HepG2 (cell line): ENCODE measurements around the gene IL5RA. TPM values are rescaled to one million over a fixed set of nuclear protein-coding genes. Genes with fewer than 3 reads are reported as not detected.

Experiments used
- IRF2 ChIP-seq: IDR thresholded peaks from 2 replicates; pipeline ENCODE4 v1.6.1; 2018; ENCODE audit warnings: missing genetic modification reagents, missing compliant biosample characterization
- ISL2 ChIP-seq: sonication (generic); formaldehyde crosslinking; IDR thresholded peaks from 2 replicates; pipeline ENCODE4 v1.5.0; 2020; ENCODE audit warnings: missing genetic modification reagents
- JARID2 ChIP-seq: sonication (generic); formaldehyde crosslinking; IDR thresholded peaks from 2 replicates; pipeline ENCODE4 v1.8.1; 2023; ENCODE audit warnings: missing genetic modification reagents, inconsistent platforms; ENCODE audit not compliant: insufficient replicate concordance
- MXD4 ChIP-seq: IDR thresholded peaks from 2 replicates; pipeline ENCODE4 v1.6.1; 2016; ENCODE audit warnings: mild to moderate bottlenecking, missing biosample characterization, missing genetic modification reagents
- NFATC3 ChIP-seq: sonication (generic); formaldehyde crosslinking; IDR thresholded peaks from 2 replicates; pipeline ENCODE4 v1.5.1; 2020; ENCODE audit warnings: mild to moderate bottlenecking, missing genetic modification reagents
- PAWR ChIP-seq: sonication (generic); formaldehyde crosslinking; IDR thresholded peaks from 2 replicates; pipeline ENCODE4 v1.4.0; 2020; ENCODE audit warnings: missing genetic modification reagents, mild to moderate bottlenecking, borderline replicate concordance
- PRPF4 ChIP-seq: fragments of 200-400 bp; formaldehyde crosslinking; IDR thresholded peaks from 2 replicates; pipeline ENCODE4 v1.6.1; 2016; ENCODE audit warnings: low read length, low read depth; ENCODE audit not compliant: poor library complexity, severe bottlenecking
- RAD51 ChIP-seq: fragments of 450-650 bp; IDR thresholded peaks from 2 replicates; pipeline ENCODE4 v1.6.1; 2016; ENCODE audit warnings: borderline replicate concordance
- RCOR2 ChIP-seq: IDR thresholded peaks from 2 replicates; pipeline ENCODE4 v1.6.1; 2016; ENCODE audit warnings: missing biosample characterization, missing genetic modification reagents
- SKI ChIP-seq: fragments of 450-650 bp; IDR thresholded peaks from one replicate; pipeline ENCODE4 v1.6.1; 2018; ENCODE audit warnings: mild to moderate bottlenecking; ENCODE audit not compliant: partially characterized antibody
- SMARCC2 ChIP-seq: fragments of 450-650 bp; IDR thresholded peaks from 2 replicates; pipeline ENCODE4 v1.6.1; 2017; ENCODE audit warnings: antibody characterized with exemption, mild to moderate bottlenecking
- SOX6 ChIP-seq, 2 experiments: fragments of 450-650 bp in 1 of 2; sonication (generic) in 1 of 2; formaldehyde crosslinking in 1 of 2; IDR thresholded peaks; 2 replicates each; pipeline versions ENCODE4 v1.4.0 to v1.6.1; 2017 to 2020; ENCODE audit warnings: antibody characterized with exemption in 1 of 2, mild to moderate bottlenecking in 1 of 2, missing genetic modification reagents in 1 of 2
- SP5 ChIP-seq: IDR thresholded peaks from 2 replicates; pipeline ENCODE4 v1.6.1; 2016; ENCODE audit warnings: low read depth, borderline replicate concordance
- TIGD3 ChIP-seq: sonication (generic); formaldehyde crosslinking; IDR thresholded peaks from 2 replicates; pipeline ENCODE4 v1.5.1; 2020; ENCODE audit warnings: mild to moderate bottlenecking, missing genetic modification reagents, borderline replicate concordance
- ZNF136 ChIP-seq: sonication (generic); formaldehyde crosslinking; IDR thresholded peaks from 2 replicates; pipeline ENCODE4 v1.8.1; 2022; ENCODE audit warnings: low read depth, mild to moderate bottlenecking, moderate library complexity, missing genetic modification reagents
- ZNF235 ChIP-seq: sonication (generic); formaldehyde crosslinking; IDR thresholded peaks from 2 replicates; pipeline ENCODE4 v1.8.1; 2023; ENCODE audit warnings: mild to moderate bottlenecking, missing genetic modification reagents, borderline replicate concordance
- ZNF430 ChIP-seq: sonication (generic); formaldehyde crosslinking; IDR thresholded peaks from 2 replicates; pipeline ENCODE4 v1.9.0; 2021; ENCODE audit warnings: mild to moderate bottlenecking, missing genetic modification reagents
- ZNF660 ChIP-seq: sonication (generic); formaldehyde crosslinking; IDR thresholded peaks from 2 replicates; pipeline ENCODE4 v1.5.1; 2020; ENCODE audit warnings: mild to moderate bottlenecking, low read depth, missing genetic modification reagents, borderline replicate concordance
- polyA plus RNA-seq, 8 experiments: library from polyadenylated mRNA; depleted of rRNA in 3 of 8; stranded (reverse) in 7 of 8; unstranded in 1 of 8; fragments of >200 nt; fragmentation: Illumina TruSeq in 4 of 8; extraction: Trizol in 4 of 8; gene quantifications; 2 replicates each; pipeline versions ENCODE4 v1.2.1 to v1.2.3, GENCODE V29; 2011 to 2016; ENCODE audit warnings: low read depth in 4 of 8, missing spikeins in 1 of 8, mixed read lengths in 1 of 8; ENCODE audit not compliant: insufficient read depth in 1 of 8
- total RNA-seq, 5 experiments: library from RNA; depleted of rRNA; stranded (reverse); fragments of >200 nt; fragmentation: Illumina TruSeq; extraction: Trizol; gene quantifications; 2 replicates each; pipeline ENCODE4 v1.2.3, GENCODE V29; 2016; ENCODE audit warnings: low read depth in 1 of 5
- TF ChIP-seq, protein P1 (sequence below): sonication (generic); formaldehyde crosslinking; IDR thresholded peaks from 2 replicates; pipeline ENCODE4 v1.5.0; 2020; ENCODE audit warnings: mild to moderate bottlenecking, missing genetic modification reagents, borderline replicate concordance

The IL5RA gene
- total and polyA plus RNA-seq, 2 of the 13 experiments (the other 11 are each of a cell fraction or from before 2014, with no cell fraction given), result not detected

DNA sequence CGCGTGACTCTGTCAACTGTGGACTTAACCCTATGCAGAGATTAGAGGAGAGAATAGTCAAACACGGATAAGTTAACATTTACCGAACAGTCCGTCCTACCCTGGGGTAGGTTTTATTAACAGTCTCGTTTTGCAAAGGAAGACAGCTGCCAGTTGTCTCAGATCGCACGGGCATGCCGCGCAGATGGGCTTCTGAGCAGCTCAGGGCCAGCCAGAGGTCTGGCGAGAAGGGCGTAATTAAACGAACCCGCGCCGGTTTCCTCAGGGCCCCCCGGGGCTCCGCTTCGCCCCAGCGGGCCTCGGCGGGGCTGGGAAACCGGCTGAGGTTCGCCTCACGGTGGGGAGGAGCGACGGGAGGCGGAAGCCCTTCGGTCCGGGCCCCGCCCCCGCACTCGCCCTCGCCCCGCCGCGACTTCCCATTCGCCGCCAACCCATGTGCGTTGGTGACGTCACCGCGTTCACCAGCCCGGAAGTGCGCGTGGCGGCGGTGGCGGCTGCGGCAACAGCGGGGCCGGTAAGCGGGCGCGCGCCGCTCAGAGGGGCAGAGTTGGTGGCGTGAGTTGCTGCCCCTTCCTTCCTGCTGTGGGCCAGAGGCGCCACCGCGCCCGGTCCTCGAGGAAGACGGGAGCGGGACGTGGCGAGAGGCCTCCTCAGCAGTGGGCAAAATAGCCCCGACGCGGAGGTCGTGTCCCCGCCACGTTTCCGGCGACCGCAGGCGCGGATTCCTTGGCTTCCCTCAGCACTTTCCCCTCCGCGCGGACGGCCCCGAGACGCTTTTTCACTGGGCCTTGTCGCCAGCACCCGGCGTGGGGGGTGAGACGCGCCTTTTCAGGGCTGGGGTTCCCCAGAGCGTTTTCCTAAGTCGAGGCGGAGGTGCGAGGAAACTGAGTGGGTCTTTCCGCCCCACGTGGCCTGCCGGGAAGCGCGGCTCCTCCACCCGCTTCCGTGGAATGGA, 16.6 kb upstream of the IL5RA start, which contains the start of gene TRNT1 (continued):
- TF ChIP-seq, protein P1, sequence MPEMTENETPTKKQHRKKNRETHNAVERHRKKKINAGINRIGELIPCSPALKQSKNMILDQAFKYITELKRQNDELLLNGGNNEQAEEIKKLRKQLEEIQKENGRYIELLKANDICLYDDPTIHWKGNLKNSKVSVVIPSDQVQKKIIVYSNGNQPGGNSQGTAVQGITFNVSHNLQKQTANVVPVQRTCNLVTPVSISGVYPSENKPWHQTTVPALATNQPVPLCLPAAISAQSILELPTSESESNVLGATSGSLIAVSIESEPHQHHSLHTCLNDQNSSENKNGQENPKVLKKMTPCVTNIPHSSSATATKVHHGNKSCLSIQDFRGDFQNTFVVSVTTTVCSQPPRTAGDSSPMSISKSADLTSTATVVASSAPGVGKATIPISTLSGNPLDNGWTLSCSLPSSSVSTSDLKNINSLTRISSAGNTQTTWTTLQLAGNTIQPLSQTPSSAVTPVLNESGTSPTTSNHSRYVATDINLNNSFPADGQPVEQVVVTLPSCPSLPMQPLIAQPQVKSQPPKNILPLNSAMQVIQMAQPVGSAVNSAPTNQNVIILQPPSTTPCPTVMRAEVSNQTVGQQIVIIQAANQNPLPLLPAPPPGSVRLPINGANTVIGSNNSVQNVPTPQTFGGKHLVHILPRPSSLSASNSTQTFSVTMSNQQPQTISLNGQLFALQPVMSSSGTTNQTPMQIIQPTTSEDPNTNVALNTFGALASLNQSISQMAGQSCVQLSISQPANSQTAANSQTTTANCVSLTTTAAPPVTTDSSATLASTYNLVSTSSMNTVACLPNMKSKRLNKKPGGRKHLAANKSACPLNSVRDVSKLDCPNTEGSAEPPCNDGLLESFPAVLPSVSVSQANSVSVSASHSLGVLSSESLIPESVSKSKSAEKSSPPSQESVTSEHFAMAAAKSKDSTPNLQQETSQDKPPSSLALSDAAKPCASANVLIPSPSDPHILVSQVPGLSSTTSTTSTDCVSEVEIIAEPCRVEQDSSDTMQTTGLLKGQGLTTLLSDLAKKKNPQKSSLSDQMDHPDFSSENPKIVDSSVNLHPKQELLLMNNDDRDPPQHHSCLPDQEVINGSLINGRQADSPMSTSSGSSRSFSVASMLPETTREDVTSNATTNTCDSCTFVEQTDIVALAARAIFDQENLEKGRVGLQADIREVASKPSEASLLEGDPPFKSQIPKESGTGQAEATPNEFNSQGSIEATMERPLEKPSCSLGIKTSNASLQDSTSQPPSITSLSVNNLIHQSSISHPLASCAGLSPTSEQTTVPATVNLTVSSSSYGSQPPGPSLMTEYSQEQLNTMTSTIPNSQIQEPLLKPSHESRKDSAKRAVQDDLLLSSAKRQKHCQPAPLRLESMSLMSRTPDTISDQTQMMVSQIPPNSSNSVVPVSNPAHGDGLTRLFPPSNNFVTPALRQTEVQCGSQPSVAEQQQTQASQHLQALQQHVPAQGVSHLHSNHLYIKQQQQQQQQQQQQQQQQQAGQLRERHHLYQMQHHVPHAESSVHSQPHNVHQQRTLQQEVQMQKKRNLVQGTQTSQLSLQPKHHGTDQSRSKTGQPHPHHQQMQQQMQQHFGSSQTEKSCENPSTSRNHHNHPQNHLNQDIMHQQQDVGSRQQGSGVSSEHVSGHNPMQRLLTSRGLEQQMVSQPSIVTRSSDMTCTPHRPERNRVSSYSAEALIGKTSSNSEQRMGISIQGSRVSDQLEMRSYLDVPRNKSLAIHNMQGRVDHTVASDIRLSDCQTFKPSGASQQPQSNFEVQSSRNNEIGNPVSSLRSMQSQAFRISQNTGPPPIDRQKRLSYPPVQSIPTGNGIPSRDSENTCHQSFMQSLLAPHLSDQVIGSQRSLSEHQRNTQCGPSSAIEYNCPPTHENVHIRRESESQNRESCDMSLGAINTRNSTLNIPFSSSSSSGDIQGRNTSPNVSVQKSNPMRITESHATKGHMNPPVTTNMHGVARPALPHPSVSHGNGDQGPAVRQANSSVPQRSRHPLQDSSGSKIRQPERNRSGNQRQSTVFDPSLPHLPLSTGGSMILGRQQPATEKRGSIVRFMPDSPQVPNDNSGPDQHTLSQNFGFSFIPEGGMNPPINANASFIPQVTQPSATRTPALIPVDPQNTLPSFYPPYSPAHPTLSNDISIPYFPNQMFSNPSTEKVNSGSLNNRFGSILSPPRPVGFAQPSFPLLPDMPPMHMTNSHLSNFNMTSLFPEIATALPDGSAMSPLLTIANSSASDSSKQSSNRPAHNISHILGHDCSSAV, result no peak; the same call in 1 of the 2 replicates
- 0 out of 2 replicates have a peak, but pooled peaks have one; percentile 52 for TF ChIP-seq ZNF136 (CRISPR knock-in tag)
- TF ChIP-seq SP5 (CRISPR knock-in tag), result peak; percentile 22; the same call in 1 of the 2 replicates
- TF ChIP-seq NFATC3 (CRISPR knock-in tag), result no peak
- no peak for TF ChIP-seq ZNF660 (CRISPR knock-in tag)
- no peak for TF ChIP-seq SOX6 (IDR thresholded peaks at IDR 0.05)
- peak; percentile 53 for TF ChIP-seq SOX6 (CRISPR knock-in tag; IDR thresholded peaks at IDR 0.05)
- TF ChIP-seq ZNF235, result no peak
- TF ChIP-seq SMARCC2, result no peak
- TF ChIP-seq RAD51, result no peak
- TF ChIP-seq RCOR2 (CRISPR knock-in tag), result no peak
- no peak for TF ChIP-seq ZNF430 (CRISPR knock-in tag)
- peak; percentile 47 for TF ChIP-seq SKI
- TF ChIP-seq JARID2 (CRISPR knock-in tag), result no peak
- no peak for TF ChIP-seq TIGD3 (CRISPR knock-in tag)
- TF ChIP-seq IRF2, result peak; percentile 77
- TF ChIP-seq MXD4 (CRISPR knock-in tag), result peak; percentile 79
- peak; percentile 61; the same call in 1 of the 2 replicates for TF ChIP-seq ISL2
- TF ChIP-seq PAWR (CRISPR knock-in tag), result no peak
- no peak for TF ChIP-seq PRPF4
